Lower leg skin (tissue), 3 donors: Measurements from ENCODE around the gene CRYBG2.

Experiments used
- CTCF ChIP-seq, 3 donors: fragments of 450-650 bp; IDR thresholded peaks; one replicate each; pipeline ENCODE4 v1.5.1; 2016; ENCODE audit warnings: antibody characterized with exemption in 3 of 3, mild to moderate bottlenecking in 3 of 3, moderate library complexity in 2 of 3
- POLR2A ChIP-seq, 2 donors: fragments of 450-650 bp; IDR thresholded peaks; one replicate each; pipeline ENCODE4 v1.6.1; 2016 to 2017; ENCODE audit warnings: antibody characterized with exemption in 2 of 2, mild to moderate bottlenecking in 1 of 2, moderate library complexity in 1 of 2

- no peak for TF ChIP-seq CTCF (IDR thresholded peaks at IDR 0.05)
- TF ChIP-seq POLR2A (IDR thresholded peaks at IDR 0.05): no peak
These were observed 51.1 kb downstream of the CRYBG2 start for GRCh38 chr1:26302733-26303405.
